HepG2 (cell line): ENCODE data around the gene ARTN. TPM values are rescaled to one million over a fixed set of nuclear protein-coding genes. Genes with fewer than 3 reads are reported as not detected.

Source experiments
- AHR ChIP-seq: IDR thresholded peaks from 2 replicates; pipeline ENCODE4 v1.6.1; 2018; ENCODE audit warnings: missing genetic modification reagents, missing compliant biosample characterization
- SALL2 ChIP-seq: sonication (generic); formaldehyde crosslinking; IDR thresholded peaks from 2 replicates; pipeline ENCODE4 v1.8.1; 2023; ENCODE audit warnings: mild to moderate bottlenecking, missing genetic modification reagents, inconsistent platforms
- SMAD1 ChIP-seq: sonication (generic); formaldehyde crosslinking; IDR thresholded peaks from 2 replicates; pipeline ENCODE4 v1.4.0; 2020; ENCODE audit warnings: missing genetic modification reagents, low read depth, mild to moderate bottlenecking, borderline replicate concordance
- ZBTB21 ChIP-seq: sonication (generic); formaldehyde crosslinking; IDR thresholded peaks from 2 replicates; pipeline ENCODE4 v1.4.0; 2020; ENCODE audit warnings: missing genetic modification reagents
- ZFP37 ChIP-seq: sonication (generic); formaldehyde crosslinking; IDR thresholded peaks from 2 replicates; pipeline ENCODE4 v1.4.0; 2020; ENCODE audit warnings: missing genetic modification reagents, borderline replicate concordance
- ZKSCAN8 ChIP-seq: IDR thresholded peaks from 2 replicates; pipeline ENCODE4 v1.6.1; 2016; ENCODE audit warnings: borderline replicate concordance, missing genetic modification reagents, missing compliant biosample characterization
- ZNF180 ChIP-seq: sonication (generic); formaldehyde crosslinking; IDR thresholded peaks from 2 replicates; pipeline ENCODE4 v1.4.0; 2020; ENCODE audit warnings: low read depth, missing genetic modification reagents, borderline replicate concordance
- ZNF780A ChIP-seq: sonication (generic); formaldehyde crosslinking; IDR thresholded peaks from 2 replicates; pipeline ENCODE4 v1.8.0; 2022; ENCODE audit warnings: mild to moderate bottlenecking, missing genetic modification reagents, moderate library complexity
- ZNF816 ChIP-seq: sonication (generic); formaldehyde crosslinking; IDR thresholded peaks from 2 replicates; pipeline ENCODE4 v1.8.0; 2022; ENCODE audit warnings: missing genetic modification reagents, mild to moderate bottlenecking, borderline replicate concordance
- polyA plus RNA-seq, 8 experiments: library from polyadenylated mRNA; depleted of rRNA in 3 of 8; stranded (reverse) in 7 of 8; unstranded in 1 of 8; fragments of >200 nt; fragmentation: Illumina TruSeq in 4 of 8; extraction: Trizol in 4 of 8; gene quantifications; 2 replicates each; pipeline versions ENCODE4 v1.2.1 to v1.2.3, GENCODE V29; 2011 to 2016; ENCODE audit warnings: low read depth in 4 of 8, missing spikeins in 1 of 8, mixed read lengths in 1 of 8; ENCODE audit not compliant: insufficient read depth in 1 of 8
- total RNA-seq, 5 experiments: library from RNA; depleted of rRNA; stranded (reverse); fragments of >200 nt; fragmentation: Illumina TruSeq; extraction: Trizol; gene quantifications; 2 replicates each; pipeline ENCODE4 v1.2.3, GENCODE V29; 2016; ENCODE audit warnings: low read depth in 1 of 5
- TF ChIP-seq, protein P1 (sequence below), 2 experiments: IDR thresholded peaks; 2 replicates each; pipeline ENCODE4 v1.6.1; 2011 to 2012; ENCODE audit warnings: low read length in 2 of 2, borderline replicate concordance in 1 of 2, low read depth in 1 of 2, mild to moderate bottlenecking in 1 of 2, moderate library complexity in 1 of 2
- TF ChIP-seq, protein P2 (sequence below): IDR thresholded peaks from 2 replicates; pipeline ENCODE4 v1.6.1; 2016; ENCODE audit warnings: low read depth, control low read depth
- TF ChIP-seq, protein P3 (sequence below): sonication (generic); formaldehyde crosslinking; IDR thresholded peaks from 2 replicates; pipeline ENCODE4 v1.4.0; 2020; ENCODE audit warnings: missing genetic modification reagents
- TF ChIP-seq, protein P4 (sequence below): sonication (generic); formaldehyde crosslinking; IDR thresholded peaks from 2 replicates; pipeline ENCODE4 v1.4.0; 2020; ENCODE audit warnings: mild to moderate bottlenecking, low read depth, missing genetic modification reagents
- TF ChIP-seq, protein P5 (sequence below): sonication (generic); formaldehyde crosslinking; conservative IDR thresholded peaks from 2 replicates; pipeline ENCODE4 v1.8.1; 2023; ENCODE audit warnings: missing genetic modification reagents
- TF ChIP-seq, protein P6 (sequence below): sonication (generic); formaldehyde crosslinking; IDR thresholded peaks from 2 replicates; pipeline ENCODE4 v1.8.0; 2022; ENCODE audit warnings: missing genetic modification reagents, mild to moderate bottlenecking, moderate library complexity, borderline replicate concordance

ARTN gene
- total and polyA plus RNA-seq, 2 of the 13 experiments (the other 11 are each of a cell fraction or from before 2014, with no cell fraction given) = 0.11 to 0.62 TPM

DNA sequence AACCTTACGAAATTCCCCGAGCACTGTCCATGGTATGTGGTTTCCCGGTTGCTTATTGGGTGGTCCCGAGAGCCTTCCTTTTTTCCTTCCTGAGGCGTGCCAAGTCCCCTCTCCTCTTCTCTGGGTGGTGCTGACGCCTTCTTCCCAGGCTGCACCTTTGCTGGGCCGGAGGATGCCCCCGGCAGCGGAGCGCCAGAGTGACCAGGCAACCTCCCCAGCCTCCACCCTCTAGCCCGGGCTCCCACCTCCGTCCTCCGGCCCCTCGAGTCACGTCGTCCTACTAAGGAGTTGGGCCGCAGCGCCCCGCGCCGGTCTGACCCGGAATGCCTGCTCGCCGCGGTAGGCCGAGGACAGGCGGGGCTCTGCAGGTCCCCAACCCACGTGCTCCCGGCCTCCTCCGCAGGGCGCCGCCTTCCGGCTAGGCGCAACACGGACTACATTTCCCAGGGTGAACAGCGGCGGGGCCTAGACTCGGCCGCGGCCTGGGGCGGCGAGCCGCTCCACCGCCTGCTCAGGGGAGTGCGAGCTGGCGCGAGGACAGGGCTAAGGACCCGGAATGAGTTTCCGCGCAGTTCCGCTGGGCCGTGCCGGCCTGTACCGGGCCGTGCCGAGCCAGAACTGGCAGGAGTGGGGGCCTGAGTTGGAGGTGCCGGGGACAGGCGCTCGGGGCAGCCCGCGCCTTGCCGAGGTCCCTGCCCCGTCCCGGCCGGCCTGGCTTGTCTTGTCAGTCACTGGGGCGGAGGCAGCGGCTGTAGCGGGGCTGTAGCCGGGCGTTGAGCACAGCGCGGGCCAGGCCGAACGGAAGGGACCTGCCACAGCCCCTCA lies 12.8 kb downstream of the ARTN start, which contains the start of gene IPO13 (continued):
- TF ChIP-seq SALL2 (peak; percentile 96), ZNF180 (CRISPR knock-in tag) (no peak), ZBTB21 (CRISPR knock-in tag) (peak; percentile 67), ZFP37 (CRISPR knock-in tag) (no peak), ZNF780A (CRISPR knock-in tag) (no peak; the same call in 1 of the 2 replicates), AHR (peak; percentile 70; the same call in 1 of the 2 replicates), SMAD1 (CRISPR knock-in tag) (peak; percentile 94; the same call in 1 of the 2 replicates), ZKSCAN8 (CRISPR knock-in tag) (no peak; the same call in 1 of the 2 replicates), ZNF816 (CRISPR knock-in tag) (peak; percentile 70; the same call in 1 of the 2 replicates)
- TF ChIP-seq, protein P1, sequence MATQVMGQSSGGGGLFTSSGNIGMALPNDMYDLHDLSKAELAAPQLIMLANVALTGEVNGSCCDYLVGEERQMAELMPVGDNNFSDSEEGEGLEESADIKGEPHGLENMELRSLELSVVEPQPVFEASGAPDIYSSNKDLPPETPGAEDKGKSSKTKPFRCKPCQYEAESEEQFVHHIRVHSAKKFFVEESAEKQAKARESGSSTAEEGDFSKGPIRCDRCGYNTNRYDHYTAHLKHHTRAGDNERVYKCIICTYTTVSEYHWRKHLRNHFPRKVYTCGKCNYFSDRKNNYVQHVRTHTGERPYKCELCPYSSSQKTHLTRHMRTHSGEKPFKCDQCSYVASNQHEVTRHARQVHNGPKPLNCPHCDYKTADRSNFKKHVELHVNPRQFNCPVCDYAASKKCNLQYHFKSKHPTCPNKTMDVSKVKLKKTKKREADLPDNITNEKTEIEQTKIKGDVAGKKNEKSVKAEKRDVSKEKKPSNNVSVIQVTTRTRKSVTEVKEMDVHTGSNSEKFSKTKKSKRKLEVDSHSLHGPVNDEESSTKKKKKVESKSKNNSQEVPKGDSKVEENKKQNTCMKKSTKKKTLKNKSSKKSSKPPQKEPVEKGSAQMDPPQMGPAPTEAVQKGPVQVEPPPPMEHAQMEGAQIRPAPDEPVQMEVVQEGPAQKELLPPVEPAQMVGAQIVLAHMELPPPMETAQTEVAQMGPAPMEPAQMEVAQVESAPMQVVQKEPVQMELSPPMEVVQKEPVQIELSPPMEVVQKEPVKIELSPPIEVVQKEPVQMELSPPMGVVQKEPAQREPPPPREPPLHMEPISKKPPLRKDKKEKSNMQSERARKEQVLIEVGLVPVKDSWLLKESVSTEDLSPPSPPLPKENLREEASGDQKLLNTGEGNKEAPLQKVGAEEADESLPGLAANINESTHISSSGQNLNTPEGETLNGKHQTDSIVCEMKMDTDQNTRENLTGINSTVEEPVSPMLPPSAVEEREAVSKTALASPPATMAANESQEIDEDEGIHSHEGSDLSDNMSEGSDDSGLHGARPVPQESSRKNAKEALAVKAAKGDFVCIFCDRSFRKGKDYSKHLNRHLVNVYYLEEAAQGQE (IDR thresholded peaks at IDR 0.05; ENCODE audit: borderline replicate concordance in 1 of 2, low read depth in 1 of 2, low read length in 2 of 2) = peak; percentile 41 to 94
- TF ChIP-seq, protein P2, sequence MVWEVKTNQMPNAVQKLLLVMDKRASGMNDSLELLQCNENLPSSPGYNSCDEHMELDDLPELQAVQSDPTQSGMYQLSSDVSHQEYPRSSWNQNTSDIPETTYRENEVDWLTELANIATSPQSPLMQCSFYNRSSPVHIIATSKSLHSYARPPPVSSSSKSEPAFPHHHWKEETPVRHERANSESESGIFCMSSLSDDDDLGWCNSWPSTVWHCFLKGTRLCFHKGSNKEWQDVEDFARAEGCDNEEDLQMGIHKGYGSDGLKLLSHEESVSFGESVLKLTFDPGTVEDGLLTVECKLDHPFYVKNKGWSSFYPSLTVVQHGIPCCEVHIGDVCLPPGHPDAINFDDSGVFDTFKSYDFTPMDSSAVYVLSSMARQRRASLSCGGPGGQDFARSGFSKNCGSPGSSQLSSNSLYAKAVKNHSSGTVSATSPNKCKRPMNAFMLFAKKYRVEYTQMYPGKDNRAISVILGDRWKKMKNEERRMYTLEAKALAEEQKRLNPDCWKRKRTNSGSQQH (CRISPR knock-in tag) = peak; percentile 80; the same call in 1 of the 2 replicates
- TF ChIP-seq, protein P3, sequence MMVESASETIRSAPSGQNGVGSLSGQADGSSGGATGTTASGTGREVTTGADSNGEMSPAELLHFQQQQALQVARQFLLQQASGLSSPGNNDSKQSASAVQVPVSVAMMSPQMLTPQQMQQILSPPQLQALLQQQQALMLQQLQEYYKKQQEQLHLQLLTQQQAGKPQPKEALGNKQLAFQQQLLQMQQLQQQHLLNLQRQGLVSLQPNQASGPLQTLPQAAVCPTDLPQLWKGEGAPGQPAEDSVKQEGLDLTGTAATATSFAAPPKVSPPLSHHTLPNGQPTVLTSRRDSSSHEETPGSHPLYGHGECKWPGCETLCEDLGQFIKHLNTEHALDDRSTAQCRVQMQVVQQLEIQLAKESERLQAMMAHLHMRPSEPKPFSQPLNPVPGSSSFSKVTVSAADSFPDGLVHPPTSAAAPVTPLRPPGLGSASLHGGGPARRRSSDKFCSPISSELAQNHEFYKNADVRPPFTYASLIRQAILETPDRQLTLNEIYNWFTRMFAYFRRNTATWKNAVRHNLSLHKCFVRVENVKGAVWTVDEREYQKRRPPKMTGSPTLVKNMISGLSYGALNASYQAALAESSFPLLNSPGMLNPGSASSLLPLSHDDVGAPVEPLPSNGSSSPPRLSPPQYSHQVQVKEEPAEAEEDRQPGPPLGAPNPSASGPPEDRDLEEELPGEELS (CRISPR knock-in tag) = peak; percentile 37
- TF ChIP-seq, protein P4, sequence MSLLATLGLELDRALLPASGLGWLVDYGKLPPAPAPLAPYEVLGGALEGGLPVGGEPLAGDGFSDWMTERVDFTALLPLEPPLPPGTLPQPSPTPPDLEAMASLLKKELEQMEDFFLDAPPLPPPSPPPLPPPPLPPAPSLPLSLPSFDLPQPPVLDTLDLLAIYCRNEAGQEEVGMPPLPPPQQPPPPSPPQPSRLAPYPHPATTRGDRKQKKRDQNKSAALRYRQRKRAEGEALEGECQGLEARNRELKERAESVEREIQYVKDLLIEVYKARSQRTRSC = no peak
- TF ChIP-seq, protein P5, sequence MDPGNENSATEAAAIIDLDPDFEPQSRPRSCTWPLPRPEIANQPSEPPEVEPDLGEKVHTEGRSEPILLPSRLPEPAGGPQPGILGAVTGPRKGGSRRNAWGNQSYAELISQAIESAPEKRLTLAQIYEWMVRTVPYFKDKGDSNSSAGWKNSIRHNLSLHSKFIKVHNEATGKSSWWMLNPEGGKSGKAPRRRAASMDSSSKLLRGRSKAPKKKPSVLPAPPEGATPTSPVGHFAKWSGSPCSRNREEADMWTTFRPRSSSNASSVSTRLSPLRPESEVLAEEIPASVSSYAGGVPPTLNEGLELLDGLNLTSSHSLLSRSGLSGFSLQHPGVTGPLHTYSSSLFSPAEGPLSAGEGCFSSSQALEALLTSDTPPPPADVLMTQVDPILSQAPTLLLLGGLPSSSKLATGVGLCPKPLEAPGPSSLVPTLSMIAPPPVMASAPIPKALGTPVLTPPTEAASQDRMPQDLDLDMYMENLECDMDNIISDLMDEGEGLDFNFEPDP (CRISPR knock-in tag) = no peak
- TF ChIP-seq, protein P6, sequence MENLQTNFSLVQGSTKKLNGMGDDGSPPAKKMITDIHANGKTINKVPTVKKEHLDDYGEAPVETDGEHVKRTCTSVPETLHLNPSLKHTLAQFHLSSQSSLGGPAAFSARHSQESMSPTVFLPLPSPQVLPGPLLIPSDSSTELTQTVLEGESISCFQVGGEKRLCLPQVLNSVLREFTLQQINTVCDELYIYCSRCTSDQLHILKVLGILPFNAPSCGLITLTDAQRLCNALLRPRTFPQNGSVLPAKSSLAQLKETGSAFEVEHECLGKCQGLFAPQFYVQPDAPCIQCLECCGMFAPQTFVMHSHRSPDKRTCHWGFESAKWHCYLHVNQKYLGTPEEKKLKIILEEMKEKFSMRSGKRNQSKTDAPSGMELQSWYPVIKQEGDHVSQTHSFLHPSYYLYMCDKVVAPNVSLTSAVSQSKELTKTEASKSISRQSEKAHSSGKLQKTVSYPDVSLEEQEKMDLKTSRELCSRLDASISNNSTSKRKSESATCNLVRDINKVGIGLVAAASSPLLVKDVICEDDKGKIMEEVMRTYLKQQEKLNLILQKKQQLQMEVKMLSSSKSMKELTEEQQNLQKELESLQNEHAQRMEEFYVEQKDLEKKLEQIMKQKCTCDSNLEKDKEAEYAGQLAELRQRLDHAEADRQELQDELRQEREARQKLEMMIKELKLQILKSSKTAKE (CRISPR knock-in tag) = peak; percentile 46
